Cerebellar nuclear complex (tissue), 1 donor: ENCODE measurements around the gene PHC2.

Source experiments
- DNase-seq, 2 experiments: peaks; one replicate each; lab custom pipeline; 2025; lab: John Stamatoyannopoulos, UW

The PHC2 gene

GRCh38 chr1:33446590-33446989 is 15.7 kb upstream of the PHC2 start:
- DNase-seq = no peak

- no peak for DNase-seq
Measured at GRCh38 chr1:33445108-33445507, 14.2 kb upstream of the PHC2 start.

GRCh38 chr1:33443705-33444180 is 12.8 kb upstream of the PHC2 start:
- no peak for DNase-seq

GRCh38 chr1:33443080-33443704 is 12.3 kb upstream of the PHC2 start:
- no peak for DNase-seq

GRCh38 chr1:33442141-33442540 is 11.2 kb upstream of the PHC2 start:
- DNase-seq = no peak

GRCh38 chr1:33441088-33441745 is 10.3 kb upstream of the PHC2 start:
- DNase-seq = no peak

- no peak for DNase-seq
Measured at GRCh38 chr1:33439662-33440061, 8.8 kb upstream of the PHC2 start.

- DNase-seq = no peak
Measured at GRCh38 chr1:33438364-33439160, 7.7 kb upstream of the PHC2 start.

GRCh38 chr1:33436557-33437285 is 5.8 kb upstream of the PHC2 start:
- DNase-seq = no peak

GRCh38 chr1:33435096-33435820 is 4.4 kb upstream of the PHC2 start:
- no peak for DNase-seq

- no peak for DNase-seq
Measured at GRCh38 chr1:33434363-33434750, 3.5 kb upstream of the PHC2 start.

GRCh38 chr1:33433509-33434362 is 2.8 kb upstream of the PHC2 start:
- DNase-seq = no peak

- no peak for DNase-seq
Measured at GRCh38 chr1:33429856-33430691, 821 bp downstream of the PHC2 start.

- DNase-seq = no peak
Measured at GRCh38 chr1:33429332-33429731, 1.6 kb downstream of the PHC2 start.

GRCh38 chr1:33428661-33429060 is 2.2 kb downstream of the PHC2 start:
- no peak for DNase-seq

GRCh38 chr1:33426916-33427315 is 4.0 kb downstream of the PHC2 start:
- DNase-seq = no peak

GRCh38 chr1:33425900-33426299 is 5.0 kb downstream of the PHC2 start:
- DNase-seq = no peak

- DNase-seq = no peak
Measured at GRCh38 chr1:33424610-33425009, 6.3 kb downstream of the PHC2 start.

- DNase-seq = no peak
Measured at GRCh38 chr1:33424205-33424604, 6.7 kb downstream of the PHC2 start.
